Fibroblast of peridontal ligament (primary cell): Measurements from ENCODE around the gene CLK4.

ENCODE experiments used
- DNase-seq: peaks from one replicate; pipeline ENCODE4 v3.0.0-alpha.2; 2010; ENCODE audit errors: extremely low read depth

Gene CLK4

GRCh38 chr5:178553517-178553916 is 73.3 kb downstream of the CLK4 start:
- DNase-seq: no peak
